GM12878 (cell line): Measurements from ENCODE around the gene MYO15A. TPM values are rescaled to one million over a fixed set of nuclear protein-coding genes. Genes with fewer than 3 reads are reported as not detected.
A peak's percentile ranks its signal among the peaks of the same experiment; 100 is the strongest.

Experiments
- BCL11A ChIP-seq: IDR thresholded peaks from 2 replicates; pipeline ENCODE4 v1.6.1; 2011; ENCODE audit warnings: low read depth, low read length
- CHD4 ChIP-seq: fragments of 200-600 bp; sonication (generic); IDR thresholded peaks from 2 replicates; pipeline ENCODE4 v1.6.1; 2016; ENCODE audit warnings: mild to moderate bottlenecking
- EP300 ChIP-seq, 2 experiments: fragments of 150-350 bp in 1 of 2; IDR thresholded peaks; 2 replicates each; pipeline ENCODE4 v1.6.1; 2011 to 2012; ENCODE audit warnings: low read depth in 2 of 2, low read length in 2 of 2, borderline replicate concordance in 1 of 2, improper control_type of control experiment in 1 of 2, inconsistent platforms in 1 of 2; ENCODE audit not compliant: control insufficient read depth in 1 of 2
- ESRRA ChIP-seq: IDR thresholded peaks from 2 replicates; pipeline ENCODE4 v1.6.1; 2012; ENCODE audit warnings: mild to moderate bottlenecking, low read length, improper control_type of control experiment
- MTA3 ChIP-seq: IDR thresholded peaks from 2 replicates; pipeline ENCODE4 v1.6.1; 2012; ENCODE audit warnings: low read length, inconsistent platforms, borderline replicate concordance
- RAD21 ChIP-seq: IDR thresholded peaks from 2 replicates; pipeline ENCODE4 v1.6.1; 2011; ENCODE audit warnings: mild to moderate bottlenecking, low read depth, low read length, moderate library complexity; ENCODE audit not compliant: insufficient read depth
- RBBP5 ChIP-seq: fragments of 200-600 bp; sonication (generic); conservative IDR thresholded peaks from 2 replicates; pipeline ENCODE4 v1.6.1; 2016
- RELA ChIP-seq: fragments of 450-650 bp; IDR thresholded peaks from 2 replicates; pipeline ENCODE4 v1.8.0; 2014; ENCODE audit warnings: borderline replicate concordance; ENCODE audit not compliant: partially characterized antibody
- SMARCA5 ChIP-seq: fragments of 450-650 bp; IDR thresholded peaks from 2 replicates; pipeline ENCODE4 v1.6.1; 2017; ENCODE audit warnings: mild to moderate bottlenecking
- SP1 ChIP-seq: IDR thresholded peaks from one replicate; pipeline ENCODE4 v1.6.1; 2011; ENCODE audit warnings: low read depth, low read length
- ZBTB33 ChIP-seq: fragments of 450-650 bp; IDR thresholded peaks from 2 replicates; pipeline ENCODE4 v1.6.1; 2017; ENCODE audit warnings: mild to moderate bottlenecking
- ZBTB4 ChIP-seq: fragments of 450-650 bp; formaldehyde crosslinking; IDR thresholded peaks from 2 replicates; pipeline ENCODE4 v1.4.0; 2022; ENCODE audit warnings: mild to moderate bottlenecking, moderate library complexity
- ZNF207 ChIP-seq: fragments of 450-650 bp; IDR thresholded peaks from 2 replicates; pipeline ENCODE4 v1.6.1; 2014; ENCODE audit warnings: antibody characterized with exemption, mild to moderate bottlenecking, borderline replicate concordance
- polyA plus RNA-seq, 11 experiments: library from polyadenylated mRNA; depleted of rRNA in 4 of 11; unstranded in 6 of 11; stranded (reverse) in 5 of 11; fragments of >200 nt; fragmentation: Nextera tagmentation in 4 of 11; fragmentation: Illumina TruSeq in 1 of 11; extraction: Ambion mirVana in 4 of 11; extraction: Trizol in 1 of 11; gene quantifications; 1 replicate in 1 of 11; 2 replicates in 10 of 11; pipeline versions ENCODE4 v1.2.1 to v1.2.3, GENCODE V29; 2011 to 2016; ENCODE audit warnings: inconsistent platforms in 2 of 11, missing spikeins in 2 of 11, low read depth in 1 of 11
- total RNA-seq, 4 experiments: library from RNA; depleted of rRNA in 3 of 4; stranded (reverse); fragments of >200 nt in 3 of 4; fragmentation: Illumina TruSeq in 1 of 4; extraction: Trizol in 1 of 4; gene quantifications; 2 replicates each; pipeline versions ENCODE4 v1.2.1 to v1.2.3, GENCODE V29; 2013 to 2021
- TF ChIP-seq, protein P1 (sequence below): fragments of 450-650 bp; formaldehyde crosslinking; IDR thresholded peaks from 2 replicates; pipeline ENCODE4 v1.5.0; 2022; ENCODE audit warnings: mild to moderate bottlenecking, missing genetic modification characterization
- TF ChIP-seq, protein P2 (sequence below): fragments of 450-650 bp; IDR thresholded peaks from 2 replicates; pipeline ENCODE4 v1.6.1; 2017; ENCODE audit warnings: antibody characterized with exemption, mild to moderate bottlenecking, moderate library complexity

MYO15A gene
- total and polyA plus RNA-seq, 10 of the 15 experiments (the other 5 are each of a cell fraction or from before 2014, with no cell fraction given) = 0.03 to 0.77 (median 0.21) TPM; not detected in 4

- TF ChIP-seq MTA3 = no peak
- TF ChIP-seq ZBTB33 = no peak
- no peak for TF ChIP-seq CHD4
- TF ChIP-seq SP1 = no peak
- peak; percentile 15; the same call in 1 of the 2 replicates for TF ChIP-seq ZNF207
- TF ChIP-seq, protein P1, sequence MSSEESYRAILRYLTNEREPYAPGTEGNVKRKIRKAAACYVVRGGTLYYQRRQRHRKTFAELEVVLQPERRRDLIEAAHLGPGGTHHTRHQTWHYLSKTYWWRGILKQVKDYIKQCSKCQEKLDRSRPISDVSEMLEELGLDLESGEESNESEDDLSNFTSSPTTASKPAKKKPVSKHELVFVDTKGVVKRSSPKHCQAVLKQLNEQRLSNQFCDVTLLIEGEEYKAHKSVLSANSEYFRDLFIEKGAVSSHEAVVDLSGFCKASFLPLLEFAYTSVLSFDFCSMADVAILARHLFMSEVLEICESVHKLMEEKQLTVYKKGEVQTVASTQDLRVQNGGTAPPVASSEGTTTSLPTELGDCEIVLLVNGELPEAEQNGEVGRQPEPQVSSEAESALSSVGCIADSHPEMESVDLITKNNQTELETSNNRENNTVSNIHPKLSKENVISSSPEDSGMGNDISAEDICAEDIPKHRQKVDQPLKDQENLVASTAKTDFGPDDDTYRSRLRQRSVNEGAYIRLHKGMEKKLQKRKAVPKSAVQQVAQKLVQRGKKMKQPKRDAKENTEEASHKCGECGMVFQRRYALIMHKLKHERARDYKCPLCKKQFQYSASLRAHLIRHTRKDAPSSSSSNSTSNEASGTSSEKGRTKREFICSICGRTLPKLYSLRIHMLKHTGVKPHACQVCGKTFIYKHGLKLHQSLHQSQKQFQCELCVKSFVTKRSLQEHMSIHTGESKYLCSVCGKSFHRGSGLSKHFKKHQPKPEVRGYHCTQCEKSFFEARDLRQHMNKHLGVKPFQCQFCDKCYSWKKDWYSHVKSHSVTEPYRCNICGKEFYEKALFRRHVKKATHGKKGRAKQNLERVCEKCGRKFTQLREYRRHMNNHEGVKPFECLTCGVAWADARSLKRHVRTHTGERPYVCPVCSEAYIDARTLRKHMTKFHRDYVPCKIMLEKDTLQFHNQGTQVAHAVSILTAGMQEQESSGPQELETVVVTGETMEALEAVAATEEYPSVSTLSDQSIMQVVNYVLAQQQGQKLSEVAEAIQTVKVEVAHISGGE = no peak
- TF ChIP-seq SMARCA5 = peak; percentile 50; the same call in 1 of the 2 replicates
- TF ChIP-seq RAD21 = no peak
- TF ChIP-seq EP300 (IDR thresholded peaks at IDR 0.05; ENCODE audit: borderline replicate concordance in 1 of 2, control insufficient read depth in 1 of 2, low read depth in 2 of 2, low read length in 2 of 2) = no peak
- no peak for TF ChIP-seq RBBP5
- no peak for TF ChIP-seq ESRRA
- TF ChIP-seq, protein P2, sequence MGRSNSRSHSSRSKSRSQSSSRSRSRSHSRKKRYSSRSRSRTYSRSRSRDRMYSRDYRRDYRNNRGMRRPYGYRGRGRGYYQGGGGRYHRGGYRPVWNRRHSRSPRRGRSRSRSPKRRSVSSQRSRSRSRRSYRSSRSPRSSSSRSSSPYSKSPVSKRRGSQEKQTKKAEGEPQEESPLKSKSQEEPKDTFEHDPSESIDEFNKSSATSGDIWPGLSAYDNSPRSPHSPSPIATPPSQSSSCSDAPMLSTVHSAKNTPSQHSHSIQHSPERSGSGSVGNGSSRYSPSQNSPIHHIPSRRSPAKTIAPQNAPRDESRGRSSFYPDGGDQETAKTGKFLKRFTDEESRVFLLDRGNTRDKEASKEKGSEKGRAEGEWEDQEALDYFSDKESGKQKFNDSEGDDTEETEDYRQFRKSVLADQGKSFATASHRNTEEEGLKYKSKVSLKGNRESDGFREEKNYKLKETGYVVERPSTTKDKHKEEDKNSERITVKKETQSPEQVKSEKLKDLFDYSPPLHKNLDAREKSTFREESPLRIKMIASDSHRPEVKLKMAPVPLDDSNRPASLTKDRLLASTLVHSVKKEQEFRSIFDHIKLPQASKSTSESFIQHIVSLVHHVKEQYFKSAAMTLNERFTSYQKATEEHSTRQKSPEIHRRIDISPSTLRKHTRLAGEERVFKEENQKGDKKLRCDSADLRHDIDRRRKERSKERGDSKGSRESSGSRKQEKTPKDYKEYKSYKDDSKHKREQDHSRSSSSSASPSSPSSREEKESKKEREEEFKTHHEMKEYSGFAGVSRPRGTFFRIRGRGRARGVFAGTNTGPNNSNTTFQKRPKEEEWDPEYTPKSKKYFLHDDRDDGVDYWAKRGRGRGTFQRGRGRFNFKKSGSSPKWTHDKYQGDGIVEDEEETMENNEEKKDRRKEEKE = no peak
- TF ChIP-seq ZBTB4 (CRISPR knock-in tag) = no peak
- no peak; the same call in 1 of the 2 replicates for TF ChIP-seq BCL11A
- TF ChIP-seq RELA = no peak
Observed at GRCh38 chr17:18182978-18183333, 74.4 kb downstream of the MYO15A start (continued).
